Endothelial cell of umbilical vein (primary cell): Measurements from ENCODE around the gene PRR16. TPM values are rescaled to one million over a fixed set of nuclear protein-coding genes. Genes with fewer than 3 reads are reported as not detected.
"Not testable (repeated sequence)": the region's sequence is repeated elsewhere in the genome, so short reads cannot be mapped to it uniquely, and the experiment has no call there.

ENCODE experiments used
- BruUV-seq: library from RNA; stranded (reverse); fragments of 400-500 nt; replicated peaks from 2 replicates; lab custom pipeline; 2021; lab: Mats Ljungman, UMichigan
- CTCF ChIA-PET: fragments of 300-600, 350-600 bp; sonication (Branson Sonifier 250); formaldehyde crosslinking; loops from one replicate; lab custom pipeline; 2021; ENCODE audit warnings: antibody characterized with exemption, inconsistent platforms; lab: Charles Lee
- POLR2A ChIA-PET: fragments of 300-600, 350-600 bp; sonication (Branson Sonifier 250); formaldehyde crosslinking; loops from one replicate; lab custom pipeline; 2021; ENCODE audit warnings: antibody characterized with exemption, inconsistent platforms; lab: Charles Lee
- DNase-seq: peaks from one replicate; pipeline ENCODE4 v3.0.0-alpha.2; 2011; ENCODE audit warnings: low read depth, low spot score
- FAIRE-seq: peaks from 2 replicates; lab custom pipeline; 2011; peaks lifted over from hg19 to GRCh38; lab: Jason Lieb, UNC
- H2AFZ ChIP-seq: 2 replicates; pipeline ENCODE4 v1.6.0; 2012; ENCODE audit warnings: low read depth, low read length, control low read depth, inconsistent platforms
- H3K27ac ChIP-seq: 2 replicates; pipeline ENCODE4 v1.5.1; 2011; ENCODE audit warnings: low read depth, mild to moderate bottlenecking, control low read depth, low read length, moderate library complexity; ENCODE audit not compliant: insufficient read depth
- H3K27me3 ChIP-seq, 2 experiments: 2 replicates each; pipeline versions ENCODE4 v1.6.0 to v1.6.1; 2011; ENCODE audit warnings: low read length in 2 of 2, mixed read lengths in 1 of 2; ENCODE audit not compliant: control insufficient read depth in 2 of 2, insufficient read depth in 2 of 2
- H3K36me3 ChIP-seq, 2 experiments: 2 replicates in 1 of 2; 3 replicates in 1 of 2; pipeline ENCODE4 v1.5.1; 2011; ENCODE audit warnings: low read length in 2 of 2, mild to moderate bottlenecking in 1 of 2, moderate library complexity in 1 of 2; ENCODE audit not compliant: control insufficient read depth in 2 of 2, insufficient read depth in 2 of 2; ENCODE audit errors: extremely low read depth in 1 of 2
- H3K4me1 ChIP-seq: 3 replicates; pipeline ENCODE4 v1.5.1; 2011; ENCODE audit warnings: mild to moderate bottlenecking, low read length; ENCODE audit not compliant: control insufficient read depth, insufficient read depth; ENCODE audit errors: extremely low read depth
- H3K4me2 ChIP-seq: 2 replicates; pipeline ENCODE4 v1.6.1; 2011; ENCODE audit warnings: low read length, control low read depth, mixed read lengths; ENCODE audit not compliant: insufficient read depth
- H3K4me3 ChIP-seq, 3 experiments: fragments of 200-600 bp in 1 of 3; sonication (generic), shearing (Covaris generic) in 1 of 3; replicated peaks in 1 of 3; 2 replicates each; pipeline ENCODE4 v1.5.1; 2011 to 2016; ENCODE audit warnings: control low read depth in 3 of 3, low read length in 3 of 3, mild to moderate bottlenecking in 2 of 3, inconsistent platforms in 1 of 3, low read depth in 1 of 3, moderate library complexity in 1 of 3; ENCODE audit not compliant: insufficient read depth in 1 of 3
- H3K79me2 ChIP-seq: 2 replicates; pipeline ENCODE4 v1.6.0; 2012; ENCODE audit warnings: low read length, inconsistent platforms; ENCODE audit not compliant: control insufficient read depth, insufficient read depth
- H3K9ac ChIP-seq: replicated peaks from 2 replicates; pipeline ENCODE3; 2011; ENCODE audit warnings: low read length, control low read depth; ENCODE audit not compliant: insufficient read depth; ENCODE audit errors: extremely low read depth
- H3K9me1 ChIP-seq: replicated peaks from 3 replicates; pipeline ENCODE4 v1.6.0; 2011; ENCODE audit warnings: mild to moderate bottlenecking, low read length; ENCODE audit not compliant: control insufficient read depth, insufficient read depth; ENCODE audit errors: extremely low read depth
- H3K9me3 ChIP-seq: replicated peaks from 2 replicates; pipeline ENCODE4 v1.5.1; 2012; ENCODE audit warnings: low read length, inconsistent platforms; ENCODE audit not compliant: control insufficient read depth, insufficient read depth
- H4K20me1 ChIP-seq: replicated peaks from 2 replicates; pipeline ENCODE3; 2011; ENCODE audit warnings: mild to moderate bottlenecking, low read length; ENCODE audit not compliant: control insufficient read depth, insufficient read depth; ENCODE audit errors: extremely low read depth
- EZH2 ChIP-seq: IDR thresholded peaks from 2 replicates; pipeline ENCODE4 v1.6.1; 2012; ENCODE audit warnings: borderline replicate concordance, low read depth, mild to moderate bottlenecking, moderate library complexity, low read length, inconsistent platforms; ENCODE audit not compliant: severe bottlenecking
- FOS ChIP-seq: IDR thresholded peaks from 2 replicates; pipeline ENCODE4 v1.6.1; 2011; ENCODE audit warnings: mild to moderate bottlenecking, low read length, moderate library complexity, borderline replicate concordance; ENCODE audit not compliant: insufficient read depth
- GATA2 ChIP-seq: IDR thresholded peaks from 2 replicates; pipeline ENCODE4 v1.7.0; 2011; ENCODE audit warnings: low read depth, mild to moderate bottlenecking, moderate library complexity, mixed read lengths, low read length; ENCODE audit not compliant: insufficient read length, insufficient read depth
- JUN ChIP-seq: IDR thresholded peaks from 2 replicates; pipeline ENCODE4 v1.6.1; 2011; ENCODE audit warnings: borderline replicate concordance, low read depth; ENCODE audit not compliant: insufficient read length, insufficient read depth
- MYC ChIP-seq: IDR thresholded peaks from one replicate; pipeline ENCODE4 v1.6.1; 2011; ENCODE audit warnings: mild to moderate bottlenecking, low read depth, low read length
- POLR2A ChIP-seq: IDR thresholded peaks from 2 replicates; pipeline ENCODE4 v1.6.1; 2012; ENCODE audit warnings: low read depth, mild to moderate bottlenecking, control low read depth, low read length
- POLR2AphosphoS5 ChIP-seq: IDR thresholded peaks from 2 replicates; pipeline ENCODE4 v1.6.1; 2012; ENCODE audit warnings: low read depth, mild to moderate bottlenecking, control low read depth, low read length, moderate library complexity; ENCODE audit not compliant: insufficient read depth
- dilution Hi-C: fragments of 300-500 bp; cut with MboI; formaldehyde crosslinking; loops from one replicate; pipeline ENCODE4 v1.15.0; 2019; ENCODE audit warnings: low sequenced_read_pairs; ENCODE audit not compliant: extremely low pct_ligation_motif_present
- intact Hi-C: fragments of 100-400 bp; cut with micrococcal nuclease; formaldehyde crosslinking; loops from one replicate; pipeline ENCODE4 v1.10.0; 2022
- polyA plus RNA-seq, 4 experiments: library from polyadenylated mRNA; depleted of rRNA in 3 of 4; stranded (reverse) in 3 of 4; unstranded in 1 of 4; fragments of >200 nt; gene quantifications; 2 replicates each; pipeline versions ENCODE4 v1.2.1 to v1.2.3, GENCODE V29; 2011 to 2012; ENCODE audit warnings: missing spikeins in 1 of 4
- total RNA-seq: library from RNA; stranded (reverse); gene quantifications from 2 replicates; pipeline ENCODE4 v1.2.3, GENCODE V29; 2021
- TF ChIP-seq, protein P1 (sequence below), 2 donors: IDR thresholded peaks; 1 replicate in 1 of 2; 2 replicates in 1 of 2; pipeline ENCODE4 v1.5.1; 2011; ENCODE audit warnings: low read length in 2 of 2, mild to moderate bottlenecking in 2 of 2, moderate library complexity in 2 of 2, control low read depth in 1 of 2, inconsistent platforms in 1 of 2, low read depth in 1 of 2; ENCODE audit not compliant: insufficient read depth in 1 of 2; ENCODE audit errors: extremely low read depth in 1 of 2
- TF ChIP-seq, protein P2 (sequence below): IDR thresholded peaks from 2 replicates; pipeline ENCODE4 v1.6.1; 2011; ENCODE audit not compliant: insufficient read depth, insufficient read length

Gene PRR16
- total and polyA plus RNA-seq, 2 donors (not counting 3 experiments of a cell fraction or from before 2014, with no cell fraction given), result 0.91 to 1.2 TPM

DNA sequence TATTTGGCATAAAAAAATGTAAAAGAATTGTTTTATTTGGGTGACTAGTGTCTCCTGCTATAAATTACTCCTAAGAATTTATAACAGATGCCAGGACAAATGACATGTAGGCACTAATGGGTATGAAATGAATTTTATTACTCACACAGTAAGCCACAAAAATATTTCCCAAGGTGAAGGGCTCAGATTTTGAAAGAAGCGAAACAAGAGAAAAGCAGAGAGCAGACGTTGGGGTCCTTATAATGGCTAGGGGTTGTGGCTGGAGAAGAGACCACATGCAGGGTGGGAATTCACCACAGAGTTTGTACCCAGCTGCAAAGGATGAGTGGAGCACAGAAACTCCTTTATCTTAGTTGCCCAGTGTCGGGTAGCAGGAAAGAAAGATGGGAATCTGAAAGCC is 45.0 kb upstream of the PRR16 start:
- Histone ChIP-seq H3K9me3 (no peaks in the 10 kb centered on the region), H4K20me1 (no peaks in the 10 kb centered on the region), H3K4me3 (no peak overlapping the region), H3K4me1 (peaks cover under 1% of the 10 kb centered on the region), H3K27ac (no peak overlapping the region), H3K4me2 (no peak overlapping the region), H3K9me1 (no peaks in the 10 kb centered on the region), H3K9ac (no peak overlapping the region), H2AFZ (no peak overlapping the region), H3K27me3 (no peaks in the 10 kb centered on the region), H3K36me3 (no peaks in the 10 kb centered on the region), H3K79me2 (no peaks in the 10 kb centered on the region)
- FAIRE-seq (no peak), DNase-seq (no peak)
- ChIA-PET POLR2A (no interaction called here), CTCF (no interaction called here)
- dilution Hi-C loops (no loop called here), intact Hi-C loops (no loop called here)
- no TSS peak for BruUV-seq
- TF ChIP-seq EZH2, result no peak
- no peak for TF ChIP-seq JUN
- TF ChIP-seq, protein P1, sequence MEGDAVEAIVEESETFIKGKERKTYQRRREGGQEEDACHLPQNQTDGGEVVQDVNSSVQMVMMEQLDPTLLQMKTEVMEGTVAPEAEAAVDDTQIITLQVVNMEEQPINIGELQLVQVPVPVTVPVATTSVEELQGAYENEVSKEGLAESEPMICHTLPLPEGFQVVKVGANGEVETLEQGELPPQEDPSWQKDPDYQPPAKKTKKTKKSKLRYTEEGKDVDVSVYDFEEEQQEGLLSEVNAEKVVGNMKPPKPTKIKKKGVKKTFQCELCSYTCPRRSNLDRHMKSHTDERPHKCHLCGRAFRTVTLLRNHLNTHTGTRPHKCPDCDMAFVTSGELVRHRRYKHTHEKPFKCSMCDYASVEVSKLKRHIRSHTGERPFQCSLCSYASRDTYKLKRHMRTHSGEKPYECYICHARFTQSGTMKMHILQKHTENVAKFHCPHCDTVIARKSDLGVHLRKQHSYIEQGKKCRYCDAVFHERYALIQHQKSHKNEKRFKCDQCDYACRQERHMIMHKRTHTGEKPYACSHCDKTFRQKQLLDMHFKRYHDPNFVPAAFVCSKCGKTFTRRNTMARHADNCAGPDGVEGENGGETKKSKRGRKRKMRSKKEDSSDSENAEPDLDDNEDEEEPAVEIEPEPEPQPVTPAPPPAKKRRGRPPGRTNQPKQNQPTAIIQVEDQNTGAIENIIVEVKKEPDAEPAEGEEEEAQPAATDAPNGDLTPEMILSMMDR (IDR thresholded peaks at IDR 0.05; ENCODE audit: extremely low read depth in 1 of 2, insufficient read depth in 1 of 2, low read depth in 1 of 2, low read length in 2 of 2), result no peak
- TF ChIP-seq FOS, result no peak
- TF ChIP-seq, protein P2, sequence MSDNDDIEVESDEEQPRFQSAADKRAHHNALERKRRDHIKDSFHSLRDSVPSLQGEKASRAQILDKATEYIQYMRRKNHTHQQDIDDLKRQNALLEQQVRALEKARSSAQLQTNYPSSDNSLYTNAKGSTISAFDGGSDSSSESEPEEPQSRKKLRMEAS, result no peak
- no peak for TF ChIP-seq MYC
- TF ChIP-seq POLR2A, result no peak
- TF ChIP-seq GATA2, result no peak
- no peak for TF ChIP-seq POLR2AphosphoS5

DNA sequence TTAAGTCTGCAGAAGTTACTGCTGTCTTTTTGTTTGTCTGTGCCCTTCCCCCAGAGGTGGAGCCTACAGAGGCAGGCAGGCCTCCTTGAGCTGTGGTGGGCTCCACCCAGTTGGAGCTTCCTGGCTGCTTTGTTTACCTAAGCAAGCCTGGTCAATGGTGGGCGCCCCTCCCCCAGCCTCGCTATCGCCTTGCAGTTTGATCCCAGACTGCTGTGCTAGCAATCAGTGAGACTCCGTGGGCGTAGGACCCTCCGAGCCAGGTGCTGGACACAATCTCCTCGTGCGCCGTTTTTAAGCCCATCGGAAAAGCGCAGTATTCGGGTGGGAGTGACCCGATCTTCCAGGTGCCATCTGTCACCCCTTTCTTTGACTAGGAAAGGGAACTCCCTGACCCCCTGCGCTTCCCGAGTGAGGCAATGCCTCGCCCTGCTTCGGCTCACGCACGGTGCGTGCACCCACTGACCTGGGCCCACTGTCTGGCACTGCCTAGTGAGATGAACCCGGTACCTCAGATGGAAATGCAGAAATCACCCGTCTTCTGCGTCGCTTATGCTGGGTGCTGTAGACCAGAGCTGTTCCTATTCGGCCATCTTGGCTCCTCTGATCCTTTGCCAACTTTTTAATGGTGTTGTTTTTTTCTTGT is 37.3 kb upstream of the PRR16 start:
- POLR2A ChIA-PET, BruUV-seq, CTCF ChIA-PET, FAIRE-seq, intact Hi-C loops, H3K9me1 ChIP-seq, H3K36me3 ChIP-seq, H3K27me3 ChIP-seq, H4K20me1 ChIP-seq, H3K27ac ChIP-seq, H3K79me2 ChIP-seq, H3K9ac ChIP-seq, H2AFZ ChIP-seq, H3K4me1 ChIP-seq, H3K4me3 ChIP-seq, dilution Hi-C loops, DNase-seq, H3K9me3 ChIP-seq, H3K4me2 ChIP-seq: not testable (repeated sequence)
